PFSK-1 (cell line): Measurements from ENCODE around the gene TOM1L2.

Source experiments
- FOXP2 ChIP-seq: optimal IDR thresholded peaks from 2 replicates; pipeline ENCODE3; 2011; ENCODE audit warnings: borderline replicate concordance, control low read depth, inconsistent platforms; ENCODE audit not compliant: insufficient read depth; ENCODE audit errors: extremely low read length, extremely low read depth
- POLR2AphosphoS5 ChIP-seq: IDR thresholded peaks from 2 replicates; pipeline ENCODE4 v1.6.1; 2012; ENCODE audit warnings: low read depth, mild to moderate bottlenecking, control low read depth, low read length, moderate library complexity
- REST ChIP-seq, 2 experiments: IDR thresholded peaks; 2 replicates each; pipeline versions ENCODE4 v1.6.1 to v1.8.0; 2011 to 2012; ENCODE audit warnings: low read depth in 2 of 2, low read length in 2 of 2, control low read depth in 1 of 2, inconsistent platforms in 1 of 2, mild to moderate bottlenecking in 1 of 2, moderate library complexity in 1 of 2; ENCODE audit not compliant: insufficient read depth in 1 of 2
- SIN3A ChIP-seq: IDR thresholded peaks from 2 replicates; pipeline ENCODE4 v1.6.1; 2012; ENCODE audit warnings: mild to moderate bottlenecking, low read length, moderate library complexity, borderline replicate concordance; ENCODE audit not compliant: insufficient read depth
- TAF1 ChIP-seq: IDR thresholded peaks from 2 replicates; pipeline ENCODE4 v1.6.1; 2012; ENCODE audit warnings: low read length, control low read depth, borderline replicate concordance; ENCODE audit not compliant: insufficient read depth

Gene TOM1L2

GRCh38 chr17:17826942-17827785, 145.0 kb downstream of the TOM1L2 start:
- TF ChIP-seq SIN3A = no peak

- TF ChIP-seq REST (IDR thresholded peaks at IDR 0.05; ENCODE audit: insufficient read depth in 1 of 2, low read depth in 2 of 2, low read length in 2 of 2) (no peak), TAF1 (no peak), FOXP2 (no peak), POLR2AphosphoS5 (no peak), SIN3A (no peak)
These were observed 145.9 kb downstream of the TOM1L2 start for GRCh38 chr17:17826342-17826713.

- TF ChIP-seq REST (IDR thresholded peaks at IDR 0.05; ENCODE audit: insufficient read depth in 1 of 2, low read depth in 2 of 2, low read length in 2 of 2) (no peak), FOXP2 (peak; percentile 8)
These were observed 147.2 kb downstream of the TOM1L2 start for GRCh38 chr17:17824783-17825614.

- TF ChIP-seq TAF1 (no peak), SIN3A (no peak), POLR2AphosphoS5 (no peak), FOXP2 (no peak), REST (IDR thresholded peaks at IDR 0.05; ENCODE audit: insufficient read depth in 1 of 2, low read depth in 2 of 2, low read length in 2 of 2) (no peak)
These were observed 147.9 kb downstream of the TOM1L2 start for GRCh38 chr17:17824119-17824782.

GRCh38 chr17:17823433-17824118, 148.6 kb downstream of the TOM1L2 start:
- TF ChIP-seq TAF1 (no peak), POLR2AphosphoS5 (peak; percentile 43), FOXP2 (peak; percentile 60), SIN3A (peak; percentile 30; the same call in 1 of the 2 replicates), REST (IDR thresholded peaks at IDR 0.05; ENCODE audit: insufficient read depth in 1 of 2, low read depth in 2 of 2, low read length in 2 of 2) (no peak)
